Duodenal mucosa (tissue), 2 donors: Measurements from ENCODE around the gene AACS.
"Not testable (repeated sequence)": the region's sequence is repeated elsewhere in the genome, so short reads cannot be mapped to it uniquely, and the experiment has no call there.

ENCODE experiments used
- H3K27ac ChIP-seq: one replicate; pipeline ENCODE4 v1.7.0; 2013; ENCODE audit warnings: low read depth, low read length
- H3K27me3 ChIP-seq, 2 donors: one replicate each; pipeline ENCODE4 v1.7.0; 2013; ENCODE audit warnings: low read length in 2 of 2, control low read depth in 1 of 2; ENCODE audit not compliant: insufficient read depth in 2 of 2, control insufficient read depth in 1 of 2
- H3K36me3 ChIP-seq, 2 donors: one replicate each; pipeline ENCODE4 v1.7.0; 2013; ENCODE audit warnings: low read length in 2 of 2, control low read depth in 1 of 2; ENCODE audit not compliant: insufficient read depth in 2 of 2, control insufficient read depth in 1 of 2
- H3K4me1 ChIP-seq, 2 donors: one replicate each; pipeline ENCODE4 v1.7.0; 2013; ENCODE audit warnings: low read length in 2 of 2, control low read depth in 1 of 2; ENCODE audit not compliant: insufficient read depth in 2 of 2, control insufficient read depth in 1 of 2
- H3K4me3 ChIP-seq, 2 donors: one replicate each; pipeline ENCODE4 v1.7.0; 2013; ENCODE audit warnings: low read length in 2 of 2, low read depth in 1 of 2
- H3K9ac ChIP-seq, 2 donors: one replicate each; pipeline ENCODE4 v1.7.0; 2013; ENCODE audit warnings: low read length in 2 of 2, low read depth in 1 of 2
- H3K9me3 ChIP-seq, 2 donors: one replicate each; pipeline ENCODE4 v1.7.0; 2013; ENCODE audit warnings: low read length in 2 of 2, control low read depth in 1 of 2; ENCODE audit not compliant: control insufficient read depth in 1 of 2

AACS gene

DNA sequence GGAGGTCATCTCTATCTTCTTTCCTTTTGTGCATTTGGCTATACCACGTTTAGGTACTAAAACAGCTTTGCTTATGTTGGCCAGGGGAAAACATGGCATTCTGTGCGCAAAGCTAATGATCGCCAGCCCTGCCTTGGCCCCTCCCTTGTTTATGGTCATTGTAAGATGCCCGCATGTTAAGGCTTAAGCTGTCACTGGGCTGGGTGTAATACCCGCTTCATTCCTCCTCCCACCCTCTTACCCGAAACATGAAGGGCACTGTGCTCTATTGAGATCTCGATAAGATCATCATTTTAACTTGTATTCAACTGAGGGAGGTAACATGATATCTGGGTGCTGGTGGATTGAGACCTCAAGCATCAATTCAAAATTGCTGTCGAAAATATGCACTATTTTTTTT is 37.1 kb upstream of the AACS start:
- no peak overlapping the region for H3K9ac ChIP-seq
- H3K4me3 ChIP-seq, result no peak overlapping the region
- H3K36me3 ChIP-seq, result peaks cover 3 to 18% of the 10 kb centered on the region in 2 donors
- no peaks in the 10 kb centered on the region for H3K27me3 ChIP-seq
- H3K4me1 ChIP-seq, result no peaks in the 10 kb centered on the region
- no peaks in the 10 kb centered on the region for H3K9me3 ChIP-seq
- no peak overlapping the region for H3K27ac ChIP-seq

DNA sequence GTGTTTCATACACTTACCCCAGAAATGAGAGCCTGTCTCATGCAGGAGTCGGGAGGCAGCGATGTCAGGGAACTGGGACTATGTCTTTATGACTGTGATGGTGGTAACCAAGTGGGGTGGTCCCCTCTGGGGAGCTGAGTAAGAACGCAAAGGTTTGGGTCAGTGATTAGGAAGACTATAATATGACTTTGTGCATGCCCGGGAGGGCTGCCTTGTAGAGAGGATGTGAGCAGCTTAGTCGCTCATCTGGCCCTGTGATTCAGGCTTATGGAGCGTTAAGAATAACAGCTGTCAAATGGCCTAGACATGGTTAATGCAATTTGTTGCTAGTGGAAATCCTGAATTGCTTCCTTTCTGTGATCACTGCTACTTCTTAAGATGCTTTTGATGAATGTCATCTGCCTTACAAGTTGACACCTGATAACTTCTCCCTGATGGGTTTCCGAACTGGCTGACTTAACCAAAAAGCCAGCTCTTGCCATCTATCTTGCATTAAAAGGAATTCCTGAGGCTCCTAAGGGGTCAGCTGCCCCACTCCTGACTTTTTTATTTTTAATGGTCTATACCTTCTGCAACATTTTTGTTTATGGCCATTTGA is 35.4 kb upstream of the AACS start:
- no peaks in the 10 kb centered on the region for H3K4me1 ChIP-seq
- no peak overlapping the region for H3K4me3 ChIP-seq

DNA sequence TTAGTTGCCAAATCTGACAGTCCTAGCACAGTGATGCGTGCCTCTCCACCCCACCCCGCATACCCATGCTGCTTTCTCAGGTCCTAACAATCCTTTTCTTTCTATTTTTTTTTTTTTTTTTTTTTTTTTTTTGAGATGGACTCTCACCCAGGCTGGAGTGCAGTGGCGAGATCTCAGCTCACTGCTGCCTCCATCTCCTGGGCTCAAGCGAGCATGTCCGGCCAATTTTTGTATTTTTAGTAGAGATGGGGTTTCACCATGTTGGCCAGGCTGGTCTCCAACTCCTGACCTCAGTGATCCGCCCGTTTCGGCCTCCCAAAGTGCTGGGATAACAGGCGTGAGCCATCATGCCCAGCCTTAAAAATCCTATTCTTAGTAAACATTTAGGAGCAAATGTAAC is 33.8 kb upstream of the AACS start:
- not testable (repeated sequence) for H3K27ac ChIP-seq, H3K4me3 ChIP-seq, H3K9ac ChIP-seq, H3K27me3 ChIP-seq, H3K4me1 ChIP-seq, H3K36me3 ChIP-seq, H3K9me3 ChIP-seq

More for the DNA sequence above, 35.4 kb upstream of the AACS start:
- peaks cover 0 to 13% of the 10 kb centered on the region in 2 donors for H3K36me3 ChIP-seq
- no peaks in the 10 kb centered on the region for H3K9me3 ChIP-seq
- H3K27ac ChIP-seq, result no peak overlapping the region
- no peak overlapping the region for H3K9ac ChIP-seq
- no peaks in the 10 kb centered on the region for H3K27me3 ChIP-seq

DNA sequence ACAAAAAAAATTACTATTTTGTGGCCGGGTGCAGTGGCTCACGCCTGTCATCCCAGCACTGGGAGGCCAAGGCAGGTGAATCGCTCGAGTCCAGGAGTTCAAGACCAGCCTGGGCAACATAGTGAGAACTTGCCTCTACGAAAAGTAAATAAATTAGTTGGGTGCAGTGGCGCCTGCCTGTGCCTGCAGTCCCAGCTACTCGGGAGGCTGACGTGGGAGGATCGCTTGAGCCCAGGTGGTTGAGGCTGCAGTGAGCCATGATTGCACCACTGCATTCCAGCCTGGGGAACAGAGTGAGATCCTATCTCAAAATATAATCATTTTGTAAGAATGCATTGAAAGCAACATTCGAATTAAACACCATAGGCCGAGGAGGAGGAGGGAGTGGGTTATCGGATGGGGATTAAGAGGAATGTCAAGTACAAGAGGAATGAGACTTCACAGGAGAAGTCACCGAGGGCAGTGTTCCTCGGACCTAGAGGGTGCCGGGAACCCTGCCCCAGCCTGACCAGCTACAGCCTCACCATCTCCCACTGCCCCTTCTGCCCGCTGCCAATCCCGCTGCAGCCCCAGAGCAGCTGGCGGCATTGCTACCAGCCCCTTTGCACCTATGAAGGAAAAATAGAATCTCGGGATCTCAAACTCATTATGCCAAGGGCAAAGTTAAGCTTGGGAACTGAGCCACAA is 32.6 kb upstream of the AACS start:
- Histone ChIP-seq H3K36me3 (no peaks in the 10 kb centered on the region), H3K4me3 (no peak overlapping the region), H3K27ac (no peak overlapping the region), H3K27me3 (no peaks in the 10 kb centered on the region), H3K9me3 (no peaks in the 10 kb centered on the region), H3K4me1 (no peaks in the 10 kb centered on the region), H3K9ac (no peak overlapping the region)

DNA sequence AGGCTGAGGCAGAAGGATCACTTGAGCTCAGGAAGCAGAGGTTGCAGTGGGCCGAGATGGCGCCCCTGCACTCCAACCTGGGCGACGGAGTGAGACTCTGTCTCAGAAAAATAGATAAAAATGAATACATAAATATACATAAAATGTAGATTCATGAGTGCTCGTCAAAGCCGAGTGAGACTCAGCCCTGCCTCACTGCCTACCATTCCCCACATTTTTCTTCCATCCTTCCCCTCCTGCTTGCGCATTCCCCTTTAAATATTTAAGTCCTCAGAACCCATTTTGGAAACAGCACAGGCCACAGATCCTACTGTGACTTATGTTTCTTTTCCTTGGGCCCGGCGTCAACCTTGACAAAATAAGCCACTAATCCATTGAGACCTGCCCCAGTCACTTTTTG is 31.9 kb upstream of the AACS start:
- H3K36me3 ChIP-seq, result no peaks in the 10 kb centered on the region
- no peaks in the 10 kb centered on the region for H3K9me3 ChIP-seq
- H3K4me3 ChIP-seq, result no peak overlapping the region
- no peaks in the 10 kb centered on the region for H3K27me3 ChIP-seq
- H3K4me1 ChIP-seq, result no peaks in the 10 kb centered on the region
- no peak overlapping the region for H3K9ac ChIP-seq
- no peak overlapping the region for H3K27ac ChIP-seq

DNA sequence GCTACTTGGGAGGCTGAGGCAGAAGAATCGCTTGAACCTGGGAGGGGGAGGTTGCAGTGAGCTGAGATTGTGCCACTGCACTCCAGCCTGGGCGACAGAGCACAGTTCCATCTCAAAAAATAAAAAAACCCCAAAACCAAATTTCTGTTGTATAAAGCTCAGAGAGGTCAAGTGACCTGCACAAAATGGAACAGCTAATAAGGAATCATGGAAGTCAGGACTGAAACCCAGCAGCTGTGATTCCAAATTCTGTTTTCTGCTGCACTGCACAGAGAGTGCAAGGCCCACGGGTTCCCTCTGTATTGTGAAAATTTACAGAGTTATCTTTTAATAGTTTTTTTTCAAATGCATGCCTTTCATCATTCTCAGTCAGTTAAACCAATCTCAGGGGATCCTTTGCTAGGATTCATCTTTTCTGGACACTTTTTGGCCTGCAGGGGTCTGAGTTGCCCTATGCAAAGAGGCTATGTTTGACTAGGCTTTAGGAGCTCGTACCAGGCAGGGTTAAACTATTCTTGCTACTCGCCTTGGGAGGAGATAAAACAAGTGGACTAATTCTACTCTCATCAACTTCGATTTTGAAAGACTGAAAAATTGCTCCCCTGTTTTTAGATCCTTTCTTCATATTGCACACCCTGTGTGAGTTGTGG is 26.1 kb upstream of the AACS start:
- H3K27me3 ChIP-seq, result no peaks in the 10 kb centered on the region

DNA sequence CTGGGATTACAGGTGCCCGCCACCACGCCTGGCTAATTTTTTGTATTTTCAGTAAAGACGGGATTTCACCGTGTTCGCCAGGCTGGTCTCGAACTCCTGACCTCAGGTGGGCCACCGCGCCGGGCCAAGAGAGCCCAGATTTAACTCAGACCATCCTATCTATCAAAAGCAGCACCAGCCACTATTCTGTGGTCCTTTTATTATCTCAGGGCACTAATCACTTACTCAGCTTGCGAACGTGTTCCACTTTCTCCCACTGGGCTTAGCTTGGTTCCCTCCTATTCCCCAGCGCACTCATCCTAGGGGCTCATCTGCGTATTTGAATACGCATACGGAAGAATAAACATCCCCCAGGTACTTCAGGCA is 16.2 kb upstream of the AACS start:
- no peak overlapping the region for H3K27ac ChIP-seq
- H3K4me1 ChIP-seq, result no peaks in the 10 kb centered on the region
- no peaks in the 10 kb centered on the region for H3K9me3 ChIP-seq
- H3K27me3 ChIP-seq, result no peaks in the 10 kb centered on the region
- H3K4me3 ChIP-seq, result peak overlapping the region; percentile 88 to 90
- H3K36me3 ChIP-seq, result no peaks in the 10 kb centered on the region
- H3K9ac ChIP-seq, result peak overlapping the region in 1 of 2 donors; percentile 44

More for the DNA sequence above, 26.1 kb upstream of the AACS start:
- Histone ChIP-seq H3K4me3 (no peak overlapping the region), H3K9ac (no peak overlapping the region), H3K9me3 (no peaks in the 10 kb centered on the region), H3K4me1 (no peaks in the 10 kb centered on the region), H3K27ac (no peak overlapping the region), H3K36me3 (no peaks in the 10 kb centered on the region)

DNA sequence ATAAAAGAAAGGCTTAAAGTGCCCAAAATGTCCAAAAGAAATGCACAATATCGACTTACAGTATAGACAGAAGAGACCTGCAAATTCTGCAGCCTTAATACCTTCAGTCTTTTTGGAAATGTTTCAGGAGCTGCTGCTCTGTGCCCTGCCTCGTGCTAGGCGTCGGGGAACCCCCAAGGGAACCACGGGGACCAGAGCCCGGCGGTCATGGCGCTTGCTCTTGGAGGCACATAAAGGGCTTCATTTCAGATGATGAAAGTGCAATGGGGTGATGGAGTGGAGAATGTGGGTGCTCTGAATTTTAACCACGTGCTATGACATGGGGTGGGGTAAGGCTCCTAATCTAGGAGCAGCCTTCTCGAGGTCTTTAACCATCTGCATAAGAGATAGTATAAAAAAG is 14.8 kb upstream of the AACS start:
- no peak overlapping the region for H3K4me3 ChIP-seq
- no peaks in the 10 kb centered on the region for H3K36me3 ChIP-seq
- H3K27ac ChIP-seq, result no peak overlapping the region

DNA sequence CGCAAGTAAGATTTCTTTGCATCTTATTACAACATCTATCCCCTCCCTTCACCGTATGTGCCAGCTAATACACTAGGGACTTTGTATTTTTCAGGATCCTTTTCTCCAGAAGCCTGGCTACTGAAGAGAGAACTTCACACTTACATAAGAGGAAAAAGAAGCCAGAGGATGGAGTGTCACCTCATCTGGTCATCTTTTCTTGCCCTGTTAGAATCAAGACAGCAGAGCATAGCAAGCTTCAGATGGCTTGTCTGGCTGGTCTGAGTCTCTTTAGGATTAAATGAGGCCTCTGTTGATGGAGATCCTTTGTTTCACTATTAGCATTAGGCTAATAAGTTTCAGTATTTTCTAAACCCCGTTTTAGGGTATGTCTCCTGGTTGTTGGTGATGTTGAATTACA is 14.4 kb upstream of the AACS start:
- Histone ChIP-seq H3K9me3 (no peaks in the 10 kb centered on the region), H3K27me3 (no peaks in the 10 kb centered on the region), H3K9ac (no peak overlapping the region), H3K27ac (no peak overlapping the region), H3K36me3 (no peaks in the 10 kb centered on the region), H3K4me1 (no peaks in the 10 kb centered on the region), H3K4me3 (no peak overlapping the region)

More for the DNA sequence above, 14.8 kb upstream of the AACS start:
- Histone ChIP-seq H3K9me3 (no peaks in the 10 kb centered on the region), H3K27me3 (no peaks in the 10 kb centered on the region), H3K9ac (no peak overlapping the region), H3K4me1 (no peaks in the 10 kb centered on the region)

DNA sequence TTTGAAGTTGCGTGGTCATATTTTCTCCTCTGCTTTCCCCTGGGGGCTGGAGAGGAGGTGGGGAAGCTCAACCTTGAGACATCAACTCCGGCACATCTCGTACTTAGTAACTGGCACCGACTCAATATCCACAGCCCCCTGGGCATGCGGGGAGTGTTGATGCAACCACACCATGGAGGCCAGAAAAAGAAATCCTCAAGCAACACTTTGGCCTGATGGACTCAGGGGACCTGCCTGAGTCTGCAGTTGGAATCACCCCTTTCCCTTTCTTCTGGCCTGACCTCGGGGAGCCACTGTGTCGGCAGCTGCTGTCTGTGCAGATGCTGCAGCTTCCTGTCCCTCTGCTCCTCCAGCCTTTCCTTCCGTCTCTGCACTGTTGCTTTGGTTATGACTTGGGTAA is 11.4 kb upstream of the AACS start:
- H3K36me3 ChIP-seq, result no peaks in the 10 kb centered on the region
- H3K9me3 ChIP-seq, result no peaks in the 10 kb centered on the region
- no peak overlapping the region for H3K9ac ChIP-seq
- H3K4me3 ChIP-seq, result no peak overlapping the region
- H3K27me3 ChIP-seq, result no peaks in the 10 kb centered on the region
- no peaks in the 10 kb centered on the region for H3K4me1 ChIP-seq
- H3K27ac ChIP-seq, result no peak overlapping the region
